ENCODE results near the gene AGBL4. TPM values are rescaled to one million over a fixed set of nuclear protein-coding genes. Genes with fewer than 3 reads are reported as not detected.

The AGBL4 gene
- total RNA-seq, 4 donors from 2014 or later: 0.19 to 1.0 (median 1.0) TPM; not detected in 1

DNA sequence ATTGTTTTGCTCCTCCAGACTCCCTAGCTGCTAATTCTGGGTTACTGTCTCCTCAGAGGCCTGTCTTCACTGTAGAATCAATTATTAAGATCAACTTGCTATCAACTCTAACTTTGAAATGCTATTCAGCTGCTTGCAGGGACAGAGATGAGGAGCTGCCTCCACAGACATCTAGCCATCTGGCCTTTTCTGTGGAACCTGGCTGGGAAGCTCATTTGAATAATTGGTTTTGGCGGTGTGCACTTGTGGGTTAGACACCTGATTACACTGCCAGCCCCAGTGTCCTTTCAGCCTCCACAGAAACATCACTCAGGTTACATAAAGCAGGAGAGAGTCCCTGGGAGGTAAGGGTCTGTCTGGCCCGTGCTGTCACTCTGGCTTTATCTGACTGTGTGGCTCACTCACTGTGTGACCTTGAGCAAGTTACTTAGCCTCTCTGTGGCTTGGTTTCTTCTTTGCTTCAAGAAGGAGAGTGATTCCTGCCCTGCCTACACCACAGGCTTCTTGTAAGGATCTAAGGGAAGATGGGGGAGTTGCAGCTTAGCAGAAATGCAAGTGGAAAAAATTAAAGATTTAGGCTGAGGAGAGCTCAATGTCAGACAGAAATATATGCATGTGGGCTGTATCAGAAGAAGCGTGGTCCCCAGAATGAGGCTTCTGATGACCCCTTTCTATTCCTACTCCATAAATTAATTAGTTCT lies 1378.7 kb downstream of the AGBL4 start:
- H3K9me3 ChIP-seq: no peaks in the 10 kb centered on the region
- H3K4me1 ChIP-seq: no peaks in the 10 kb centered on the region
- peaks cover 7% of the 10 kb centered on the region for H3K27me3 ChIP-seq
- no peak for DNase-seq (ENCODE audit: low spot score in 2 of 2)
- WGBS: 73% methylated on average over 3 of the region's 3 CpGs
- no peak overlapping the region for H3K4me3 ChIP-seq
- TF ChIP-seq, protein P1, sequence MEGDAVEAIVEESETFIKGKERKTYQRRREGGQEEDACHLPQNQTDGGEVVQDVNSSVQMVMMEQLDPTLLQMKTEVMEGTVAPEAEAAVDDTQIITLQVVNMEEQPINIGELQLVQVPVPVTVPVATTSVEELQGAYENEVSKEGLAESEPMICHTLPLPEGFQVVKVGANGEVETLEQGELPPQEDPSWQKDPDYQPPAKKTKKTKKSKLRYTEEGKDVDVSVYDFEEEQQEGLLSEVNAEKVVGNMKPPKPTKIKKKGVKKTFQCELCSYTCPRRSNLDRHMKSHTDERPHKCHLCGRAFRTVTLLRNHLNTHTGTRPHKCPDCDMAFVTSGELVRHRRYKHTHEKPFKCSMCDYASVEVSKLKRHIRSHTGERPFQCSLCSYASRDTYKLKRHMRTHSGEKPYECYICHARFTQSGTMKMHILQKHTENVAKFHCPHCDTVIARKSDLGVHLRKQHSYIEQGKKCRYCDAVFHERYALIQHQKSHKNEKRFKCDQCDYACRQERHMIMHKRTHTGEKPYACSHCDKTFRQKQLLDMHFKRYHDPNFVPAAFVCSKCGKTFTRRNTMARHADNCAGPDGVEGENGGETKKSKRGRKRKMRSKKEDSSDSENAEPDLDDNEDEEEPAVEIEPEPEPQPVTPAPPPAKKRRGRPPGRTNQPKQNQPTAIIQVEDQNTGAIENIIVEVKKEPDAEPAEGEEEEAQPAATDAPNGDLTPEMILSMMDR (IDR thresholded peaks at IDR 0.05): no peak
- TF ChIP-seq POLR2A (IDR thresholded peaks at IDR 0.05): no peak
- TF ChIP-seq EP300 (IDR thresholded peaks at IDR 0.05): no peak
- no peak for TF ChIP-seq POLR2AphosphoS5 (IDR thresholded peaks at IDR 0.05)
- no peaks in the 10 kb centered on the region for H3K36me3 ChIP-seq
- H3K27ac ChIP-seq: no peak overlapping the region

GRCh38 chr1:48644190-48644900 lies 1379.4 kb downstream of the AGBL4 start:
- TF ChIP-seq POLR2A (IDR thresholded peaks at IDR 0.05) (no peak), EP300 (IDR thresholded peaks at IDR 0.05) (no peak), POLR2AphosphoS5 (IDR thresholded peaks at IDR 0.05) (no peak)
- TF ChIP-seq, protein P1 (IDR thresholded peaks at IDR 0.05): no peak

GRCh38 chr1:48643193-48643592 lies 1380.6 kb downstream of the AGBL4 start:
- Histone ChIP-seq H3K27me3 (peaks cover 7% of the 10 kb centered on the region), H3K36me3 (no peaks in the 10 kb centered on the region), H3K4me3 (no peak overlapping the region), H3K9me3 (no peaks in the 10 kb centered on the region), H3K4me1 (no peaks in the 10 kb centered on the region), H3K27ac (no peak overlapping the region)
- TF ChIP-seq POLR2A (IDR thresholded peaks at IDR 0.05): no peak
- TF ChIP-seq, protein P1 (IDR thresholded peaks at IDR 0.05): no peak
- no peak for DNase-seq (ENCODE audit: low spot score in 2 of 2)
- WGBS: 91% methylated on average over 1 of the region's 1 CpG

More at GRCh38 chr1:48644190-48644900, 1379.4 kb downstream of the AGBL4 start:
- no peak for DNase-seq (ENCODE audit: low spot score in 2 of 2)
- Histone ChIP-seq H3K4me3 (no peak overlapping the region), H3K9me3 (no peaks in the 10 kb centered on the region), H3K27ac (no peak overlapping the region), H3K27me3 (peaks cover 7% of the 10 kb centered on the region), H3K4me1 (no peaks in the 10 kb centered on the region), H3K36me3 (no peaks in the 10 kb centered on the region)
- 84% methylated on average over 7 of the region's 7 CpGs for WGBS

DNA sequence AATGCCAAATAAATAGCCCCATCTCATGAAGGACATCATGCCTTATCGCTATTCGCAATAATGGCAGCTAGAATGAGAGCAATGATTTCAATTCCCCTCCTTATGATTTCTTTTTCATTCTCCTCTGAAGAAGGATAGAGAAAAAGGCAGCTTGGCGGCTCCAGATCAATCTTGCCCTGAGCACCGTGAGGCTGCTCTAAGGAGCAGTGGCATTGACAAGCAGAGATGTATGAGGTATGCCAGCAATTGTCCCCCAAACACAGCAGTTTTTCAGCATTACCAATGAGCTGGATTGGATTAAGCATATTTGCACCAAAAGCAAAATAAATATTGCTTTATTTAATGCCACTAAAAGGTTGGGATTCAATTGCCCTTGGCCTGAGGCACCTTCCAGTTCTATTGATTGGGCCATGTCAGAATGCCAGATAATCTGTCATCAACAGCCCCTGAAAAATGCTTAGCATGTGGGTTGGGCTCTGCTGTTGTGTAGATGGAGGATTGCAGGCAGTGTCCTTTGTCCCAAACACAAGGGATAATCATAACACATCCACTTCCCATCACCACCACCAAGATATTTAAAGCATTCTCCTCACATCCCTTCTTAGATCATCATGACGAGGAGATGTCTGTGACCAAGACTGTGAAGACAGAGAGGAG lies 1382.8 kb downstream of the AGBL4 start:
- TF ChIP-seq POLR2AphosphoS5 (IDR thresholded peaks at IDR 0.05) (no peak), POLR2A (IDR thresholded peaks at IDR 0.05) (no peak), EP300 (IDR thresholded peaks at IDR 0.05) (no peak)
- TF ChIP-seq, protein P1 (IDR thresholded peaks at IDR 0.05): no peak
- H3K36me3 ChIP-seq: no peaks in the 10 kb centered on the region
- no peaks in the 10 kb centered on the region for H3K9me3 ChIP-seq
- no peak overlapping the region for H3K4me3 ChIP-seq
- H3K27ac ChIP-seq: no peak overlapping the region
- H3K27me3 ChIP-seq: peaks cover 7% of the 10 kb centered on the region
- no peaks in the 10 kb centered on the region for H3K4me1 ChIP-seq
- DNase-seq (ENCODE audit: low spot score in 2 of 2): no peak
- WGBS: 77% methylated on average over 5 of the region's 5 CpGs

GRCh38 chr1:48629867-48630266 lies 1393.9 kb downstream of the AGBL4 start:
- 88% methylated on average over 3 of the region's 3 CpGs for WGBS
- Histone ChIP-seq H3K4me1 (no peaks in the 10 kb centered on the region), H3K4me3 (no peak overlapping the region), H3K27ac (no peak overlapping the region), H3K36me3 (no peaks in the 10 kb centered on the region), H3K27me3 (no peaks in the 10 kb centered on the region), H3K9me3 (no peaks in the 10 kb centered on the region)
- no peak for DNase-seq (ENCODE audit: low spot score in 2 of 2)
- TF ChIP-seq POLR2A (IDR thresholded peaks at IDR 0.05): no peak
- TF ChIP-seq EP300 (IDR thresholded peaks at IDR 0.05): no peak
- TF ChIP-seq, protein P1 (IDR thresholded peaks at IDR 0.05): no peak
- no peak for TF ChIP-seq POLR2AphosphoS5 (IDR thresholded peaks at IDR 0.05)
